Mucosa of gallbladder (tissue), 1 donor: ENCODE data around the gene ELOB. TPM values are rescaled to one million over a fixed set of nuclear protein-coding genes. Genes with fewer than 3 reads are reported as not detected.
"Not testable (repeated sequence)": the region's sequence is repeated elsewhere in the genome, so short reads cannot be mapped to it uniquely, and the experiment has no call there.

Experiments used
- DNase-seq: peaks from one replicate; pipeline ENCODE4 v3.0.0-alpha.2; 2020; ENCODE audit warnings: low spot score
- total RNA-seq: library from RNA; stranded (reverse); gene quantifications from one replicate; pipeline ENCODE4 v1.2.1, GENCODE V29; 2021
- donor health status: DM: no; HTN: no; CAD: no.

ELOB gene
- total RNA-seq, 1 donor from 2014 or later, result 273 TPM

- DNase-seq, result no peak
Observed at GRCh38 chr16:2748757-2749455, 28.2 kb downstream of the ELOB start.

DNA sequence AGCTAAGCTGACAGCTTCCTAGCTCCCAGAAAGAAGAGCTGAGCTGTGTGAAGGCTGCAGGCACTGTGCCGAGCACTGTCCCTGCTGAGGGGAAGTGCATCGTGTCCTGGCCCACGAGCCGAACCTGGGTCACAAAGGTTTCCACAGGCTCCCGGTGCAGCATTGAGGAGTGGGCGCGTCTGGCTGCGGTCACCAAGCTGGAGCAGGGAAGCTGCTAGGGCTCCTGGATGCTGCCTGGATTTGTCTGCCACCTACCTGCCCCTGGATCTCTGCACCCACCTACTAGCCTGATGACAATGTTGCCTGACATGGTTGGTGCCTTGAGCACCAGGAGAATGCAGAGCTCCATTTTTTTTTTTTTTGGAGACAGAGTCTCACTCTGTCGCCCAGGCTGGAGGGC, 31.1 kb downstream of the ELOB start:
- no peak for DNase-seq

GRCh38 chr16:2745116-2745890, 31.8 kb downstream of the ELOB start:
- DNase-seq, result no peak

GRCh38 chr16:2744711-2745110, 32.4 kb downstream of the ELOB start:
- DNase-seq, result no peak

- DNase-seq, result no peak
Observed at GRCh38 chr16:2743007-2743810, 33.9 kb downstream of the ELOB start.

DNA sequence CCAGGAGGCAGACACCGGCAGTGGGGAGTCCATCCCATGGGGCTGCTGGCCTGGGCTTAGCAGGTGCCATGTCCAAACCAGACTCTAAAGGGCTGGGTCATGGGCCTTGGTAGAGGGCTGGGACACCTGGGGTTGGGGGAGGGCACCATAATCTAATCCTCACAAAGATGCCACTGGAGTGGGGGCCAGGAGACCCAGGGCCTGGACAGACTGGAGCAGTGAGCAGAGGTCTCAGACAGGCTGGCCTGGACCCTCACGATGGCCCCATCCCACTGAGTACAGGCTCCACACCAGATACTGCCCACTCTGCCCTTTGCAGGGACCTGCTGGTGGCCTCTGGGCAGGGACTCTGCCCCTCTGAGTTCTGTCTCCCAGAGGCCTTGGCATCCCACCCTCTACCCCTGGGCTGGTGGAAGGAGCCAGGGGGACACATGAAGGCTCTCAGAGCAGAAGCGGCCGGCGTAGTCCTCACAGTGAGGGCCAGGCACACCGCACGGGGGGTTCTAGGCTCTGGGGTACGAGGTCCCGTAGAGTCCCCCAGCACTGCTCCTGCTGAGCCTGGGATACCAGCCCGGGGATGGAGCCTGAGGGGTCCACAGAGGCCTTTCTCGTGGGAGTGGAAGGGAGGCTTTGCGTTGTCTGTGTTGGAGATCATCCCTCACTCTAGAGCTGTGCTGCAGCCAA, 34.6 kb downstream of the ELOB start:
- DNase-seq, result no peak

GRCh38 chr16:2741168-2741567, 35.9 kb downstream of the ELOB start:
- DNase-seq, result no peak

DNA sequence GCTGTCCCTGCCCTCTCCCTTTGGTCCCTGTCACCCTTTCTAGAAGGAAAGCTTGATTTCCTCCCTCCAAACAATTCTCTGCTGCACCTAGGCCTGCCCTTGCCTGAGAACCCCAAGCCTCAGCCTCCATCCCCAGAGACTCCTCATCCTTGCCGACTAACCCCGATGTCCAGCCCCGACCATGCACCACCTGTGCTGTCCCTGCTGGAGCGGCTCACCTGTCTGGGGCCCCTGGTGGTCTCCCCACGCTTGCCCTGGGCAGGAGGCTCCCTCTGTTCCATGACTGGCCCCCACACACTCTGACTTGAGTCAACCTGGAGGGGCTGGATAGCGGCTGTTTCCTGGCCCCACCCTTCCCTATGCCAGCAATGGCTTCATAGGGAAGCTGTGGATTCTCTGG, 36.6 kb downstream of the ELOB start:
- DNase-seq, result no peak

DNA sequence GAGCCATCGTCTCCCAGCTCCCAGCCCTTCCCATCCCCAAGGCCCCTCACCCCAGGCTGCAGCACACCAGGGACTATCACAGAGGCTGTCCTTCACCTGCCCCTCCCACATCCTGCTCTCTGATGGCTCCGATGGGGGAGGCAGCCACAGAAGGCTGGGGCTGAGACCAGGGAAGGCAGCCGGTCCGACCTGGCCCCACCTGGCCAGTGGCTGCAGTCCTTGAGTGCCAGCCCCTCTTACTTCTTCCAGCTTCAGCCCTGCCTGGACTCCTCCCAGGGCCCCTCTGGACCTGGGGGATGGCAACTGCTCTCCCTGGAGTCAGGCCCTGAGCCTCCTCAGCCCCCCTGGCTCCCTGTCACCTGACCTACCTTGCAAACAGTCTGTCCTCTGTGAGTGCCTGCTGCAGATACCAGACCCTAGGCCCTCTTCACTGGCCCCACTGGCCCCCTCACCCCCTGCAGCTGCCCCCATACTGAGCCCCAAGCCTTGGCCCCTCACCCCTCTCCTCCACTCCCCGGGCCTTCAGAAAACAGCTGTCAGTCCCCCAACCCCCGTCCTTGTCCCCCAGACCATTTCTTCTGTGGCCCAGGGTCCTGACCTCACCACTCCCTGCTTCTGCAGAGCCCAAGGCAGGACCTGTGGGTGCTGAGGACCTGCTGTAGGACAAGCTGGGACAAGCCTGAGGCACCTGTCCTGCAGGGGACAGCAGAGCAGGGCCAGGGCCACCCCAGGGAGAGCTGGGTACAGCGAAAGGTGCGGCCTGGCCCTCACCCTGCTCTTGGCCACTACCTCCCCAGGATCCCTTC, 37.3 kb downstream of the ELOB start:
- DNase-seq, result no peak

DNA sequence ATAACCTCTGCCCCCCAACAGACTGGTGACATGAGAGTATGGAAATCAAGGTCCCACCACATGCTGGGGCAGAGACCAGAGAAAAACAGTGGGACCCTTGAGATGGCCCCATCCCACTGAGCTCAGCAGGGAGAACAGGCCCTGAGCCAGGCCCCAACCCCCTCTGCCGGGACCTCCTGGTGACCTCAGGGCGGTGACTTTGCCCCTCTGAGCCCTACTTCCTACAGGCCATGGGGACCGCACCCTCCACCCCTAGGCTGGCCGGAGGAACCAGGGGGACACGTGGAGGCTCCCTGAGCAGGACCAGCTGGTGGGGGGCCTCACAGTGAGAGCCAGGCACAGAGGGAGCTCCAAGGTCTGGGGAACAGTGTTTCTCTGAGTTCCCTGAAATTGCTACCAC, 38.5 kb downstream of the ELOB start:
- DNase-seq, result no peak

DNA sequence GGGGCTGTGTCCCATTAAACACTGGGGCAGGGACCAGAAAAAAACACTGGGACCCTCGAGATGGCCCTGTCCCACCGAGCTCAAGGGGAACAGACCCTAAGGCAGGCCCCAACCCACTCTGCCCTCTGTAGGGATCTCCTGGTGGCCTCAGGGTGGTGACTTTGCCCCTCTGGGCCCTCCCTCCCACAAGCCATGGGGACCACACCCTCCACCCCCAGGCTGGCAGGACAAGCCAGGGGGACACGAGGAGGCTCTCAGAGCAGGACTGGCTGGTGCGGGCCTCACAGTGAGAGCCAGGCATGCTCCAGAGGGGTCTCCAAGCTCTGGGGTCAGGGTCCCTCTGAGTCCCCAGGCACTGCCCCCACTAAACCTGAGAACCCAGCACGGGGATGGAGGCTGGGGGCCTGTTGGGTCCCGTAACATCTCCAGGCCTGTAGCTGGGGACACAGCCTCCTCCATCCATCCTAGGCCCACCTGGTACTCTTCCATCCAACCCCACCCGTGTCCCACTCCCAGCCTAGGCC, 39.1 kb downstream of the ELOB start:
- DNase-seq, result no peak

DNA sequence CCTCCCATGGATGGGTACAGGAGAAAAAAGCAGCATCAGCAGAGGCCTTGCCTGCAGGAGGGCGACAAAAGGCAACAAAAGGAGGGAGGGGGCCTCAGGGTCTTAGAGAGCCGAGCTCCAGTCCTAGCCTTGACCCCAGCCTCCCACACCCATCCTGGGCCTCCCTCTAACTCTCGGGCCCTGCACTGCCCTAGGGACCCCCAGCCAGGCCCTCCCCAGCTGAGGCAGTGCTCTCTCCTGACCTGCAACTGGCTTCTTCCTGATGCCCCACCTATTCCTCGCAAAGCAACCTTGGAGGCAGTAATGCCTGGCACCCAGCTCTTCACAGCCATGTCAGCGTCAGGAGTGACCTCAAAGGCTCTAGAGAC, 39.9 kb downstream of the ELOB start:
- DNase-seq, result no peak

GRCh38 chr16:2736476-2737237, 40.4 kb downstream of the ELOB start:
- no peak for DNase-seq

- no peak for DNase-seq
Observed at GRCh38 chr16:2734844-2735515, 42.1 kb downstream of the ELOB start.

GRCh38 chr16:2728034-2728433, 49.0 kb downstream of the ELOB start:
- DNase-seq, result no peak

DNA sequence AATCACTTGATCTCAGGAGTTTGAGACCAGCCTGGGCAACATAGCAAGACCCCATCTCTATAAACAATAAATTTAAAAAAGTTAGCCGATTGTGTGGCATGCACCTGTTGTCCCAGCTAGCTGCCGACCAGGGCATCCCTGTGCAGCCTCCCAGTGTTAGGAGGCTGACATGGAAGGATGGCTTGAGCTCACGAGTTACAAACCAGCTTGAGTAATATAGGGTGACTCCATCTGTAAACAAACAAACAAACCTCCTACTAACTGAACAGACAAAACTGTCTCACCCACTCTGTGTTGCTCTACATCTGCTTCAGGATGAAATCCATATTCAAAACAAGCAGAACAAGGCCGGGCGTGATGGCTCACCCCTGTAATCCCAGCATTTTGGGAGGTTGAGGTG, 50.2 kb downstream of the ELOB start:
- no peak for DNase-seq

GRCh38 chr16:2724816-2725348, 52.2 kb downstream of the ELOB start:
- DNase-seq, result no peak

- no peak for DNase-seq
Observed at GRCh38 chr16:2724088-2724676, 52.9 kb downstream of the ELOB start.

DNA sequence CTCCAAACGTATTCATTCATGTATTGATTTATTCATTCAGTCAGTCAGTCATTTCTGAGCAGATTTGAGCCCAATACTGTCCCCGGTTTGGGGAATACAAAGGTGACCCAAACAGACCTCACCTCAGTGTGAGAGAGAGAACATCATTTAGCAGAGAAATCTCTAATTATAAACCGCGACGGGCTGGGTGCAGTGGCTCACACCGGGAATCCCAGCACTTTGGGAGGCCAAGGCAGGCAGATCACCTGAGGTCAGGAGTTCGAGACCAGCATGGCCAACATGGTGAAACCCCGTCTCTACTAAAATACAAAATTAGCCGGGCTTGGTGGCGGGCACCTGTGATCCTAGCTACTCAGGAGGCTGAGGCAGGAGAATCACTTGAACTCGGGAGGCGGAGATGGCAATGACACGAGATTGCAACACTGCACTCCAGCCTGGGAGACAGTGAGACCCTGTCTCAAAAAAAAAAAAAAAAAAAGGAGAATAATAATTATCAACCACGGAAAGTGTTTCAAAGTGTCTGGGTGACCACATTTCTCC, 55.4 kb downstream of the ELOB start:
- DNase-seq, result not testable (repeated sequence)
